GM12878 (cell line): ENCODE measurements around the gene ANKMY1. TPM values are rescaled to one million over a fixed set of nuclear protein-coding genes. Genes with fewer than 3 reads are reported as not detected.

ENCODE experiments used
- ATAC-seq: fragments of 200-7000 bp; cut with Tn5 transposase; 3 replicates; pipeline ENCODE4 v1.9.1; 2020; ENCODE audit warnings: mild to moderate bottlenecking, moderate library complexity
- BruUV-seq: library from RNA; stranded (reverse); fragments of 400-500 nt; replicated peaks from 2 replicates; lab custom pipeline; 2021; lab: Mats Ljungman, UMichigan
- CTCF ChIA-PET: fragments of 300-600 bp; sonication (Branson Sonifier 250); formaldehyde crosslinking; extraction: SDS; loops from one replicate; lab custom pipeline; 2021; ENCODE audit warnings: inconsistent platforms; lab: Yijun Ruan, JAX
- POLR2A ChIA-PET: fragments of 350-600 bp; formaldehyde crosslinking; extraction: SDS; loops from one replicate; lab custom pipeline; 2021; ENCODE audit warnings: inconsistent platforms; lab: Charles Lee
- RAD21 ChIA-PET: fragments of 300-600 bp; sonication (Branson Sonifier 250); formaldehyde crosslinking; loops from one replicate; lab custom pipeline; 2023; ENCODE audit warnings: antibody characterized with exemption; ENCODE audit not compliant: unreplicated experiment; lab: Charles Lee
- SMC1A ChIA-PET: fragments of 300-600 bp; sonication (Branson Sonifier 250); formaldehyde crosslinking; loops from one replicate; lab custom pipeline; 2023; ENCODE audit not compliant: unreplicated experiment, uncharacterized antibody; lab: Charles Lee
- DNase-seq: peaks from one replicate; pipeline ENCODE4 v3.0.0-alpha.2; 2011; ENCODE audit warnings: low read depth, low spot score
- FAIRE-seq: peaks from 3 replicates; lab custom pipeline; 2011; peaks lifted over from hg19 to GRCh38; lab: Jason Lieb, UNC
- H2AFZ ChIP-seq: 2 replicates; pipeline ENCODE4 v1.6.0; 2011; ENCODE audit warnings: low read depth, low read length, control low read depth; ENCODE audit not compliant: control insufficient read depth
- H3K27ac ChIP-seq: 2 replicates; pipeline ENCODE4 v1.5.1; 2011; ENCODE audit warnings: control low read depth; ENCODE audit not compliant: control insufficient read depth, insufficient read depth
- H3K27me3 ChIP-seq, 2 experiments: replicated peaks in 1 of 2; 2 replicates each; pipeline versions ENCODE4 v1.6.0 to v1.6.1; 2011; ENCODE audit warnings: low read length in 1 of 2; ENCODE audit not compliant: control insufficient read depth in 2 of 2, insufficient read depth in 2 of 2
- H3K36me3 ChIP-seq, 2 experiments: 2 replicates each; pipeline ENCODE4 v1.5.1; 2011; ENCODE audit warnings: low read length in 1 of 2; ENCODE audit not compliant: control insufficient read depth in 2 of 2, insufficient read depth in 2 of 2
- H3K4me1 ChIP-seq: 2 replicates; pipeline ENCODE4 v1.6.1; 2011; ENCODE audit warnings: mild to moderate bottlenecking, low read length, moderate library complexity, mixed read lengths; ENCODE audit not compliant: control insufficient read depth, insufficient read depth
- H3K4me2 ChIP-seq: 2 replicates; pipeline ENCODE4 v1.6.0; 2011; ENCODE audit warnings: control low read depth; ENCODE audit not compliant: control insufficient read depth, insufficient read depth
- H3K4me3 ChIP-seq: fragments of 200-600 bp; sonication (generic); 2 replicates; pipeline ENCODE4 v1.5.1; 2016
- H3K79me2 ChIP-seq: 2 replicates; pipeline ENCODE4 v1.6.0; 2011; ENCODE audit warnings: low read length; ENCODE audit not compliant: control insufficient read depth, insufficient read depth
- H3K9ac ChIP-seq: 2 replicates; pipeline ENCODE4 v1.8.0; 2011; ENCODE audit warnings: low read length, control low read depth, mixed read lengths; ENCODE audit not compliant: control insufficient read depth, insufficient read depth
- H3K9me3 ChIP-seq: replicated peaks from 3 replicates; pipeline ENCODE4 v1.5.1; 2011; ENCODE audit warnings: mild to moderate bottlenecking, low read length; ENCODE audit not compliant: control insufficient read depth, insufficient read depth
- H4K20me1 ChIP-seq: 2 replicates; pipeline ENCODE4 v1.6.0; 2011; ENCODE audit not compliant: control insufficient read depth, insufficient read depth
- ASH2L ChIP-seq: fragments of 300-600, 200-600 bp; sonication (generic); IDR thresholded peaks from 2 replicates; pipeline ENCODE4 v1.6.1; 2017; ENCODE audit warnings: low read depth, mild to moderate bottlenecking, borderline replicate concordance
- CHD2 ChIP-seq: IDR thresholded peaks from 2 replicates; pipeline ENCODE4 v1.6.1; 2011; ENCODE audit warnings: low read depth, low read length, improper control_type of control experiment, borderline replicate concordance
- E2F8 ChIP-seq: fragments of 450-650 bp; IDR thresholded peaks from 2 replicates; pipeline ENCODE4 v1.6.1; 2018; ENCODE audit warnings: mild to moderate bottlenecking, low read depth, moderate library complexity; ENCODE audit not compliant: partially characterized antibody
- HSF1 ChIP-seq: fragments of 150-350 bp; IDR thresholded peaks from 2 replicates; pipeline ENCODE4 v1.6.1; 2014; ENCODE audit warnings: mild to moderate bottlenecking, low read depth, low read length
- IKZF1 ChIP-seq: fragments of 450-650 bp; conservative IDR thresholded peaks from 2 replicates; pipeline ENCODE4 v1.6.1; 2017; ENCODE audit warnings: antibody characterized with exemption, mild to moderate bottlenecking
- MTA3 ChIP-seq: IDR thresholded peaks from 2 replicates; pipeline ENCODE4 v1.6.1; 2012; ENCODE audit warnings: low read length, inconsistent platforms, borderline replicate concordance
- MXI1 ChIP-seq: fragments of 150-350 bp; IDR thresholded peaks from 2 replicates; pipeline ENCODE4 v1.6.1; 2011; ENCODE audit warnings: low read depth, mild to moderate bottlenecking, inconsistent platforms, low read length, improper control_type of control experiment
- PAX5 ChIP-seq: IDR thresholded peaks from 2 replicates; pipeline ENCODE4 v1.6.1; 2011; ENCODE audit warnings: low read depth, low read length, borderline replicate concordance
- SUPT20H ChIP-seq: IDR thresholded peaks from 2 replicates; pipeline ENCODE4 v1.6.1; 2011; ENCODE audit warnings: low read depth, mild to moderate bottlenecking, low read length, moderate library complexity, borderline replicate concordance; ENCODE audit not compliant: control insufficient read depth
- SUZ12 ChIP-seq: fragments of 200-600 bp; sonication (generic); IDR thresholded peaks from one replicate; pipeline ENCODE4 v1.6.1; 2018; ENCODE audit warnings: antibody characterized with exemption, mild to moderate bottlenecking; ENCODE audit not compliant: unreplicated experiment
- TARDBP ChIP-seq: IDR thresholded peaks from 2 replicates; pipeline ENCODE4 v1.6.1; 2016; ENCODE audit warnings: borderline replicate concordance
- ZNF207 ChIP-seq: fragments of 450-650 bp; IDR thresholded peaks from 2 replicates; pipeline ENCODE4 v1.6.1; 2014; ENCODE audit warnings: antibody characterized with exemption, mild to moderate bottlenecking, borderline replicate concordance
- WGBS: methylation state at CpG from one replicate; pipeline ENCODE4 v1.1.6; 2016; ENCODE audit warnings: low lambda C conversion rate; ENCODE audit not compliant: insufficient replicate concordance, insufficient coverage; ENCODE audit errors: missing lambda C conversion rate; 5-methylcytosine and 5-hydroxymethylcytosine counted together
- in situ Hi-C: fragments of 300-500 bp; cut with MboI; formaldehyde crosslinking; loops from 9 replicates; pipeline ENCODE4 v1.14.3; 2018; ENCODE audit warnings: mixed read lengths
- intact Hi-C: fragments of 100-400 bp; cut with micrococcal nuclease; formaldehyde crosslinking; loops from one replicate; pipeline ENCODE4 v1.14.2; 2022; ENCODE audit not compliant: unreplicated experiment
- polyA plus RNA-seq, 11 experiments: library from polyadenylated mRNA; depleted of rRNA in 4 of 11; unstranded in 6 of 11; stranded (reverse) in 5 of 11; fragments of >200 nt; fragmentation: Nextera tagmentation in 4 of 11; fragmentation: Illumina TruSeq in 1 of 11; extraction: Ambion mirVana in 4 of 11; extraction: Trizol in 1 of 11; gene quantifications; 1 replicate in 1 of 11; 2 replicates in 10 of 11; pipeline versions ENCODE4 v1.2.1 to v1.2.3, GENCODE V29; 2011 to 2016; ENCODE audit warnings: inconsistent platforms in 2 of 11, missing spikeins in 2 of 11, low read depth in 1 of 11
- total RNA-seq, 4 experiments: library from RNA; depleted of rRNA in 3 of 4; stranded (reverse); fragments of >200 nt in 3 of 4; fragmentation: Illumina TruSeq in 1 of 4; extraction: Trizol in 1 of 4; gene quantifications; 2 replicates each; pipeline versions ENCODE4 v1.2.1 to v1.2.3, GENCODE V29; 2013 to 2021

The ANKMY1 gene
- total and polyA plus RNA-seq, 10 of the 15 experiments (the other 5 are each of a cell fraction or from before 2014, with no cell fraction given), result 1.1 to 15.3 (median 11.1) TPM

DNA sequence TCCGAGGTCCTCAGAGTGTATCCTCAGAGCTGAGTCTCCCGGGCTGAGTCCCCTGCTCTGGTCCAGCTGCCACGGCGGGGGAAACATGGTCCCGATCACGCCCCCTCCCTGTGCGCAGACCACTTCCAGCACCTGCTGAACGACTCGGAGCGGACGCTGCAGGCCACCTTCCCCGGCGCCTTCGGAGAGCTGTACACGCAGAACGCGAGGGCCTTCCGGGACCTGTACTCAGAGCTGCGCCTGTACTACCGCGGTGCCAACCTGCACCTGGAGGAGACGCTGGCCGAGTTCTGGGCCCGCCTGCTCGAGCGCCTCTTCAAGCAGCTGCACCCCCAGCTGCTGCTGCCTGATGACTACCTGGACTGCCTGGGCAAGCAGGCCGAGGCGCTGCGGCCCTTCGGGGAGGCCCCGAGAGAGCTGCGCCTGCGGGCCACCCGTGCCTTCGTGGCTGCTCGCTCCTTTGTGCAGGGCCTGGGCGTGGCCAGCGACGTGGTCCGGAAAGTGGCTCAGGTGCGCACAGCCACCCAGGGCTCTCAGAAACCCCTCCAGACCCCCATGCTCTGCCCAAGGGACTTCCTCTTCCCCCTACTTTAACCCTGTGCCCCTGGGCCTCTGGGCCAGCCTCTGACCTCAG lies 95.6 kb downstream of the ANKMY1 start:
- H2AFZ ChIP-seq, result no peak overlapping the region
- H3K4me2 ChIP-seq, result no peak overlapping the region
- no peaks in the 10 kb centered on the region for H3K9me3 ChIP-seq
- H3K9ac ChIP-seq, result no peak overlapping the region
- TF ChIP-seq ASH2L, result no peak
- TF ChIP-seq IKZF1, result no peak
- TF ChIP-seq HSF1, result no peak
- TF ChIP-seq PAX5, result no peak
- TF ChIP-seq TARDBP, result no peak
- no peak for TF ChIP-seq MXI1
- TF ChIP-seq SUPT20H, result no peak
- TF ChIP-seq ZNF207, result no peak
- no peak for TF ChIP-seq SUZ12
- TF ChIP-seq MTA3, result no peak
- no peak for TF ChIP-seq E2F8
- no peak for TF ChIP-seq CHD2
- no TSS peak for BruUV-seq
- ChIA-PET RAD21 (no interaction called here), CTCF (no interaction called here), SMC1A (no interaction called here), POLR2A (no interaction called here)
- no peaks in the 10 kb centered on the region for H3K79me2 ChIP-seq
- no peak overlapping the region for H3K27ac ChIP-seq
- FAIRE-seq, result no peak
- H3K4me1 ChIP-seq, result no peaks in the 10 kb centered on the region
- ATAC-seq, result no peak
- H3K36me3 ChIP-seq, result no peaks in the 10 kb centered on the region
- WGBS, result 79% methylated on average over 40 of the region's 41 CpGs
- no peaks in the 10 kb centered on the region for H4K20me1 ChIP-seq
- no peaks in the 10 kb centered on the region; a peak in 1 of 4 replicates for H3K27me3 ChIP-seq
- in situ Hi-C loops (no loop called here), intact Hi-C loops (no loop called here)
- no peak overlapping the region for H3K4me3 ChIP-seq
- no peak for DNase-seq
